IMR-90 (cell line): ENCODE measurements around the gene NDUFAF8. TPM values are rescaled to one million over a fixed set of nuclear protein-coding genes. Genes with fewer than 3 reads are reported as not detected.

Experiments
- ATAC-seq: fragments of 200-7000 bp; cut with Tn5 transposase; 2 replicates; pipeline ENCODE4 v1.9.1; 2020; ENCODE audit warnings: low read depth, mild to moderate bottlenecking, moderate library complexity
- BruUV-seq: library from RNA; stranded (reverse); fragments of 400-500 nt; replicated peaks from 2 replicates; lab custom pipeline; 2021; lab: Mats Ljungman, UMichigan
- CTCF ChIA-PET: fragments of 300-600 bp; formaldehyde crosslinking; extraction: SDS; loops from one replicate; lab custom pipeline; 2021; ENCODE audit warnings: antibody characterized with exemption; lab: Yijun Ruan, JAX
- POLR2A ChIA-PET: fragments of 300-600 bp; sonication (Branson Sonifier 250); formaldehyde crosslinking; loops from one replicate; lab custom pipeline; 2022; ENCODE audit warnings: antibody characterized with exemption; ENCODE audit not compliant: unreplicated experiment; lab: Charles Lee
- DNase-seq: peaks from one replicate; pipeline ENCODE4 v3.0.0; 2013
- H2AFZ ChIP-seq: replicated peaks from 2 replicates; pipeline ENCODE3; 2013; ENCODE audit warnings: low read length, mild to moderate bottlenecking; ENCODE audit not compliant: poor library complexity
- H2AK5ac ChIP-seq: 2 replicates; pipeline ENCODE4 v1.6.1; 2013; ENCODE audit warnings: low read depth, low read length, inconsistent platforms
- H2AK9ac ChIP-seq: replicated peaks from 2 replicates; pipeline ENCODE3; 2013; ENCODE audit warnings: mild to moderate bottlenecking, low read depth, low read length, moderate library complexity; ENCODE audit not compliant: poor library complexity
- H2BK120ac ChIP-seq: 2 replicates; pipeline ENCODE4 v1.6.1; 2013; ENCODE audit warnings: low read depth, low read length, inconsistent platforms
- H2BK15ac ChIP-seq: 3 replicates; pipeline ENCODE4 v1.6.1; 2013; ENCODE audit warnings: low read depth, low read length, inconsistent platforms
- H2BK20ac ChIP-seq: 2 replicates; pipeline ENCODE4 v1.6.1; 2013; ENCODE audit warnings: low read depth, mild to moderate bottlenecking, inconsistent platforms, low read length, moderate library complexity
- H2BK5ac ChIP-seq: 2 replicates; pipeline ENCODE4 v1.6.1; 2013; ENCODE audit warnings: mild to moderate bottlenecking, low read depth, low read length, inconsistent platforms; ENCODE audit not compliant: poor library complexity, severe bottlenecking
- H3K14ac ChIP-seq: replicated peaks from 2 replicates; pipeline ENCODE4 v1.6.1; 2013; ENCODE audit warnings: low read depth, low read length, inconsistent platforms
- H3K18ac ChIP-seq: 2 replicates; pipeline ENCODE4 v1.6.1; 2013; ENCODE audit warnings: low read depth, low read length, control low read depth
- H3K23ac ChIP-seq: 2 replicates; pipeline ENCODE4 v1.6.1; 2013; ENCODE audit warnings: low read depth, low read length, inconsistent platforms
- H3K27ac ChIP-seq: 2 replicates; pipeline ENCODE4 v1.5.1; 2013; ENCODE audit warnings: mild to moderate bottlenecking, control low read depth, low read length; ENCODE audit not compliant: insufficient read depth
- H3K27me3 ChIP-seq: 2 replicates; pipeline ENCODE4 v1.6.1; 2013; ENCODE audit warnings: low read length; ENCODE audit not compliant: control insufficient read depth, insufficient read depth
- H3K36me3 ChIP-seq: 2 replicates; pipeline ENCODE4 v1.6.1; 2013; ENCODE audit warnings: low read length, mixed read lengths; ENCODE audit not compliant: control insufficient read depth, insufficient read depth
- H3K4ac ChIP-seq: 2 replicates; pipeline ENCODE4 v1.6.1; 2013; ENCODE audit warnings: low read depth, low read length, inconsistent platforms
- H3K4me1 ChIP-seq: 2 replicates; pipeline ENCODE4 v1.6.1; 2013; ENCODE audit warnings: low read length, mixed read lengths; ENCODE audit not compliant: control insufficient read depth, insufficient read depth
- H3K4me2 ChIP-seq: 2 replicates; pipeline ENCODE4 v1.6.1; 2013; ENCODE audit warnings: low read depth, mild to moderate bottlenecking, control low read depth, low read length, moderate library complexity
- H3K4me3 ChIP-seq: 2 replicates; pipeline ENCODE4 v1.5.1; 2013; ENCODE audit warnings: low read depth, mild to moderate bottlenecking, control low read depth, low read length, moderate library complexity; ENCODE audit not compliant: insufficient read depth
- H3K56ac ChIP-seq: 2 replicates; pipeline ENCODE4 v1.6.1; 2013; ENCODE audit warnings: low read length, inconsistent platforms; ENCODE audit not compliant: insufficient read depth; ENCODE audit errors: extremely low read depth
- H3K79me1 ChIP-seq, 2 experiments: 2 replicates each; pipeline ENCODE4 v1.6.1; 2013; ENCODE audit warnings: low read length in 2 of 2, inconsistent platforms in 1 of 2, low read depth in 1 of 2
- H3K9ac ChIP-seq: 2 replicates; pipeline ENCODE4 v1.6.1; 2013; ENCODE audit warnings: low read depth, low read length, control low read depth
- H3K9me1 ChIP-seq: 2 replicates; pipeline ENCODE4 v1.6.1; 2013; ENCODE audit warnings: low read length, inconsistent platforms; ENCODE audit not compliant: insufficient read depth
- H3K9me3 ChIP-seq: 2 replicates; pipeline ENCODE4 v1.6.1; 2013; ENCODE audit warnings: low read length; ENCODE audit not compliant: control insufficient read depth, insufficient read depth
- H4K20me1 ChIP-seq: 2 replicates; pipeline ENCODE4 v1.6.1; 2013; ENCODE audit warnings: low read length, inconsistent platforms; ENCODE audit not compliant: insufficient read depth
- H4K5ac ChIP-seq: 2 replicates; pipeline ENCODE4 v1.6.1; 2013; ENCODE audit warnings: mild to moderate bottlenecking, low read depth, low read length, control low read depth
- H4K8ac ChIP-seq, 2 experiments: 2 replicates each; pipeline ENCODE4 v1.6.1; 2013; ENCODE audit warnings: low read depth in 2 of 2, low read length in 2 of 2, control low read depth in 1 of 2, inconsistent platforms in 1 of 2
- H4K91ac ChIP-seq: 2 replicates; pipeline ENCODE4 v1.6.1; 2013; ENCODE audit warnings: low read depth, low read length, inconsistent platforms; ENCODE audit not compliant: insufficient read depth
- BHLHE40 ChIP-seq: fragments of 150-350 bp; IDR thresholded peaks from 2 replicates; pipeline ENCODE4 v1.6.1; 2016; ENCODE audit warnings: mild to moderate bottlenecking, low read depth, low read length
- CEBPB ChIP-seq: IDR thresholded peaks from 2 replicates; pipeline ENCODE4 v1.6.1; 2012; ENCODE audit warnings: low read depth, low read length, improper control_type of control experiment
- CHD1 ChIP-seq: IDR thresholded peaks from 2 replicates; pipeline ENCODE4 v1.6.1; 2012; ENCODE audit warnings: low read depth, low read length, improper control_type of control experiment
- CTCF ChIP-seq: conservative IDR thresholded peaks from 2 replicates; pipeline ENCODE4 v1.5.1; 2012; ENCODE audit warnings: mild to moderate bottlenecking, low read depth, low read length, improper control_type of control experiment
- ELK1 ChIP-seq: fragments of 150-350 bp; IDR thresholded peaks from 2 replicates; pipeline ENCODE4 v1.6.1; 2016; ENCODE audit warnings: low read depth, mild to moderate bottlenecking, low read length, moderate library complexity, borderline replicate concordance
- FOS ChIP-seq: fragments of 150-350 bp; IDR thresholded peaks from 2 replicates; pipeline ENCODE4 v1.6.1; 2016; ENCODE audit warnings: low read depth, low read length
- MAFK ChIP-seq: IDR thresholded peaks from 2 replicates; pipeline ENCODE4 v1.6.1; 2012; ENCODE audit warnings: low read depth, low read length, improper control_type of control experiment
- MAZ ChIP-seq: IDR thresholded peaks from 2 replicates; pipeline ENCODE4 v1.6.1; 2012; ENCODE audit warnings: low read depth, mild to moderate bottlenecking, low read length, improper control_type of control experiment, moderate library complexity, borderline replicate concordance
- MXI1 ChIP-seq: IDR thresholded peaks from 2 replicates; pipeline ENCODE4 v1.6.1; 2012; ENCODE audit warnings: low read depth, mild to moderate bottlenecking, low read length, moderate library complexity, borderline replicate concordance
- NFE2L2 ChIP-seq: fragments of 150-350 bp; IDR thresholded peaks from 2 replicates; pipeline ENCODE4 v1.6.1; 2016; ENCODE audit warnings: low read depth, mild to moderate bottlenecking, low read length
- POLR2A ChIP-seq: IDR thresholded peaks from 2 replicates; pipeline ENCODE4 v1.6.1; 2012; ENCODE audit warnings: mild to moderate bottlenecking, low read depth, low read length
- RAD21 ChIP-seq: IDR thresholded peaks from 2 replicates; pipeline ENCODE4 v1.6.1; 2012; ENCODE audit warnings: low read length, improper control_type of control experiment
- RCOR1 ChIP-seq: IDR thresholded peaks from 2 replicates; pipeline ENCODE4 v1.6.1; 2012; ENCODE audit warnings: mild to moderate bottlenecking, low read length, improper control_type of control experiment; ENCODE audit not compliant: insufficient replicate concordance
- RFX5 ChIP-seq: IDR thresholded peaks from 2 replicates; pipeline ENCODE4 v1.8.0; 2012; ENCODE audit warnings: low read depth, mild to moderate bottlenecking, low read length, moderate library complexity
- SMC3 ChIP-seq: fragments of 150-350 bp; IDR thresholded peaks from 2 replicates; pipeline ENCODE4 v1.6.1; 2016; ENCODE audit warnings: low read depth, mild to moderate bottlenecking, antibody characterized with exemption, low read length, moderate library complexity
- USF2 ChIP-seq: fragments of 150-350 bp; IDR thresholded peaks from 2 replicates; pipeline ENCODE4 v1.6.1; 2017; ENCODE audit warnings: mild to moderate bottlenecking, antibody characterized with exemption, low read length, low read depth
- WGBS, 2 experiments: methylation state at CpG; one replicate each; pipeline versions ENCODE4 v1.1.5 to v1.1.7; 2013; ENCODE audit warnings: missing lambda C conversion rate in 2 of 2; ENCODE audit not compliant: insufficient read length in 1 of 2; ENCODE audit errors: extremely low coverage in 2 of 2; 5-methylcytosine and 5-hydroxymethylcytosine counted together
- dilution Hi-C: fragments of 300-500 bp; cut with HindIII; formaldehyde crosslinking; loops from one replicate; pipeline ENCODE4 v1.14.3; 2018; ENCODE audit warnings: low sequenced_read_pairs; ENCODE audit not compliant: unreplicated experiment
- in situ Hi-C: fragments of 300-500 bp; cut with MboI; formaldehyde crosslinking; loops from 3 replicates; pipeline ENCODE4 v1.14.3; 2019; ENCODE audit warnings: low sequenced_read_pairs, inconsistent platforms, mixed read lengths
- intact Hi-C: fragments of 100-400 bp; cut with micrococcal nuclease; formaldehyde crosslinking; loops from 2 replicates; pipeline ENCODE4 v1.10.0; 2022
- polyA plus RNA-seq, 3 experiments: library from polyadenylated mRNA; depleted of rRNA; stranded (reverse); fragments of >200 nt; gene quantifications; 2 replicates each; pipeline ENCODE4 v1.2.3, GENCODE V29; 2012; ENCODE audit warnings: low replicate concordance in 1 of 3
- total RNA-seq: library from RNA; depleted of rRNA; stranded (reverse); fragments of >200 nt; gene quantifications from 2 replicates; pipeline ENCODE4 v1.2.3, GENCODE V29; 2012

The NDUFAF8 gene
- total and polyA plus RNA-seq, 2 of the 4 experiments (the other 2 are of a cell fraction): 11.1 to 65.0 TPM

GRCh38 chr17:81246343-81246670, 7.2 kb downstream of the NDUFAF8 start:
- in situ Hi-C loops: no loop called here
- no peak overlapping the region for H2AFZ ChIP-seq
- no peaks in the 10 kb centered on the region for H3K27me3 ChIP-seq
- H2AK5ac ChIP-seq: no peak overlapping the region
- no peak overlapping the region for H4K8ac ChIP-seq
- H2AK9ac ChIP-seq: peak overlapping the region; percentile 26
- H2BK5ac ChIP-seq: no peak overlapping the region
- 93% methylated on average over 9 of the region's 10 CpGs; no CpG with 5 or more reads in 1 of the 2 experiments for WGBS, 2 experiments
- no peak overlapping the region for H2BK15ac ChIP-seq
- BruUV-seq: no TSS peak
- CTCF ChIA-PET: no interaction called here
- no peak overlapping the region for H3K18ac ChIP-seq
- POLR2A ChIA-PET: no interaction called here
- no peak overlapping the region for H3K14ac ChIP-seq
- H3K9me3 ChIP-seq: no peaks in the 10 kb centered on the region
- H3K27ac ChIP-seq: no peak overlapping the region
- H2BK120ac ChIP-seq: no peak overlapping the region
- H4K5ac ChIP-seq: no peak overlapping the region
- H3K9me1 ChIP-seq: 0 out of 2 replicates have a peak, but pooled peaks cover 3% of the 10 kb centered on the region
- H3K4me3 ChIP-seq: no peak overlapping the region
- no peak for TF ChIP-seq MXI1
- TF ChIP-seq ELK1: no peak
- TF ChIP-seq POLR2A: no peak
- no peak for TF ChIP-seq RCOR1
- no peak for TF ChIP-seq MAFK
- no peak for TF ChIP-seq CHD1
- TF ChIP-seq SMC3: no peak
- no peak for TF ChIP-seq CTCF
- no peak for TF ChIP-seq USF2
- TF ChIP-seq NFE2L2: no peak
- TF ChIP-seq FOS: no peak
- TF ChIP-seq RAD21: no peak
- TF ChIP-seq CEBPB: no peak
- TF ChIP-seq MAZ: no peak
- TF ChIP-seq RFX5: no peak
- no peak for TF ChIP-seq BHLHE40
- DNase-seq (no peak), ATAC-seq (no peak)
- peaks cover 7% of the 10 kb centered on the region for H3K4me1 ChIP-seq
- no peak overlapping the region for H3K56ac ChIP-seq
- H3K36me3 ChIP-seq: peaks cover 24% of the 10 kb centered on the region
- H3K4me2 ChIP-seq: no peak overlapping the region
- H3K9ac ChIP-seq: no peak overlapping the region
- H2BK20ac ChIP-seq: no peak overlapping the region
- H3K4ac ChIP-seq: no peak overlapping the region
- no peak overlapping the region for H3K23ac ChIP-seq
- H3K79me1 ChIP-seq: peaks cover 1 to 33% of the 10 kb centered on the region in 2 experiments; a peak in 3 of 4 replicates
- dilution Hi-C loops: no loop called here
- intact Hi-C loops: no loop called here
- no peak overlapping the region for H4K91ac ChIP-seq
- peaks cover 25% of the 10 kb centered on the region for H4K20me1 ChIP-seq
